GM12872 (cell line): ENCODE measurements around the gene THADA.
A peak's percentile ranks its signal among the peaks of the same experiment; 100 is the strongest.

Experiments
- TF ChIP-seq, protein P1 (sequence below): IDR thresholded peaks from 3 replicates; pipeline ENCODE4 v1.5.1; 2011; ENCODE audit warnings: low read depth, mild to moderate bottlenecking, low read length, moderate library complexity; ENCODE audit not compliant: insufficient read depth

THADA gene

DNA sequence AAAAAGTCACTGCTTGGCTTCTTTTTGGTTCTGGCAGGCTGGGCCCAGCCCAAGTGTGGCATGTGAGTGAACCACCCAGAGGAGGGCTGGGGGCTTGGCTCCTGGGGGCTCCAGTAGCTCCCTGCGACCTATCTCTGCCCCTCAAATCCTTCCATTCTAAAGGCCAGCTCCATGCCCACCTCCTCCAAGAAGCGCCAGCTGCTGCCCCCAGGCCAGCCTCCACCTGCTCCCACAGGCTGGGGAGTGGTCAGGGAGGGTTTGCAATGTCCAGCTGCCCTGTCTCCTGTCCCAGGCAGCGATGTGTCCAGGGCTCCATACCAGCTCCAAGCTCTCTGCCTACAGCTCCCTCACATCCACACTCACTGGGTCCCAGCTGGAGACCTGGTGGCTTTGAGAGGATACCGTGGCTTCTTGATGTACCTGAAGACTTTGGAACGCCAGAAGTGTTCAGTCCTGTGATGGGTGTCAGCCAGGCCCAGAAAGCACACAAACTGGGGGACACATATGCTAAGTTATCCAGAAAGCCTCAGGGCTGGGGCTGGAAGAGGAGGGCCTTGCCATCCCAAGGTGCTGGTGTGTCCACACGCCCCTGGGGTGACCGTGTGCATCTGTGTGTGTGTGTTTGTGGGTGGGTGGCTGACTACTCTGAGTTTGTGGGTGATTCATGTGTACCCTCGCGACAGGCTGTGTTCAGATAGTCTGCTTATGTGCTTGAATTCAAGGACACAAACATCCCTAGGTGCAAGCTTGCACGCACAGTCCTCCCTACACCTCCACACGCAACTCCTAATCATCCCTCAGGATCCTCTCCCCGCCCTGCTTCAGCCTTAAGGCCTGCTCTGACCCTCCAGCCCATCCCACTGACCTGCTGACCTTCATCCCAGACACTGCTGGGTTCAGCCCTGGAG lies 402.8 kb downstream of the THADA start:
- TF ChIP-seq, protein P1, sequence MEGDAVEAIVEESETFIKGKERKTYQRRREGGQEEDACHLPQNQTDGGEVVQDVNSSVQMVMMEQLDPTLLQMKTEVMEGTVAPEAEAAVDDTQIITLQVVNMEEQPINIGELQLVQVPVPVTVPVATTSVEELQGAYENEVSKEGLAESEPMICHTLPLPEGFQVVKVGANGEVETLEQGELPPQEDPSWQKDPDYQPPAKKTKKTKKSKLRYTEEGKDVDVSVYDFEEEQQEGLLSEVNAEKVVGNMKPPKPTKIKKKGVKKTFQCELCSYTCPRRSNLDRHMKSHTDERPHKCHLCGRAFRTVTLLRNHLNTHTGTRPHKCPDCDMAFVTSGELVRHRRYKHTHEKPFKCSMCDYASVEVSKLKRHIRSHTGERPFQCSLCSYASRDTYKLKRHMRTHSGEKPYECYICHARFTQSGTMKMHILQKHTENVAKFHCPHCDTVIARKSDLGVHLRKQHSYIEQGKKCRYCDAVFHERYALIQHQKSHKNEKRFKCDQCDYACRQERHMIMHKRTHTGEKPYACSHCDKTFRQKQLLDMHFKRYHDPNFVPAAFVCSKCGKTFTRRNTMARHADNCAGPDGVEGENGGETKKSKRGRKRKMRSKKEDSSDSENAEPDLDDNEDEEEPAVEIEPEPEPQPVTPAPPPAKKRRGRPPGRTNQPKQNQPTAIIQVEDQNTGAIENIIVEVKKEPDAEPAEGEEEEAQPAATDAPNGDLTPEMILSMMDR, result no peak

DNA sequence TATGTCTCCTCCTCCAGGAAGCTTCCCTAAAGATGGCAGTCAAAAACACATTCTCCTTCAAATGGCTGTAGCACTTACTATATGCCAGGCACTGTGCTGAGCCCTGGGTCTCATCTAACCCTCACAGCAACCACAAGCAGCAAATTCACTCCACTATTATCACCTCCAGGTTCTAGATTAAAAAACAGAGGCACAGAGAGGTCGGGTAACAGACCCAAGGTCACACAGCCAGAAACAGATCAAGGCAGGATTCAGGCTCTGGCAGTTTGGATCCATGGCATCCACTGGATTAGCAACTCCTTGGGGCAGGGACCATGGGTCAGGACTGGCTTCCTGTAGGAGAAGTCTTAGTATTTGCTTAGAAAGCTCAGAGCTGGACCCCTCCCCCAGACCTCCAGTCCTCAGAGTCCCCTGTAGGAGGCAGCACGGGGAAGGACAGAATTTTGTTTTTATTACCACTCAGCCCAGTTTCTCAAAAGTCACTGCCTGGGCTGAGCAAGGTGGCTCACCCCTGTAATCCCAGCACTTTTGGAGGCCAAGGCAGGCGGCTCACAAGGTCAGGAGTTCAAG lies 403.8 kb downstream of the THADA start:
- TF ChIP-seq, protein P1, result peak; percentile 64

DNA sequence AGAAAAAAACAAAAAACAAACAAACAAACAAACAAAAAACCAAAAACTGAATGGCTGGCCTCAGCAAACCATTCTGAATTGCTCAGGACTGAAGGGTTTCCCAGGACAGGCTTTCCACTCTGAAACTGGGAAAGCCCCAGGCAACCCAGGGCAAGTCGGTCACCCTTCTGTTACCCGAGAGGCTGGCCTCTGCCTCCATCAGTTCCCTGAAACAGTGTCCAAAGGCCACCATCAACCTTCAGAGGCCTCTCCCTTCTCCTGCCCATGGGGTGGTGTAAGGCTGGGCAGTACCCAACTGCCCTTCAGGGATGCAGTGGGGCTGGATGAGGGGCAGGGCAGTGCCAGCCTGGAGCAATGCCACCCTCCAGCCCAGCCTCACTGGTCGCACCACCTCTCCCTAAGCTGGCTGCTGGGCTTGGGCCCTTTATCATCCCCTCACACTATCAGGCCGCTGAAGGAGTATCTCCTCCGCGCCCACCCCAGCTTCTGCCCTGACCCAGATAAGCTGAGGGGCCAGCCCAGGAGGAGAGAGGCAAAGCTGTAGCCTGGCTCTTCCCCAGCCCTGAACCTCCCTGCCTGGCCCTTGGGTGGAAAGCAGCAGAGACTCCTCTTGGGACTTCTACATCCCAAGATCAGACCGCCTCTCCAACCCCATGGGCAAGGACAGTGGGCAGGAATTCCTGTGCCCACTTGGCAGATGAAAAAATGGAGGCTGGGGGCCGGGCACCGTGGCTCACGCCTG lies 405.4 kb downstream of the THADA start:
- TF ChIP-seq, protein P1, result no peak

DNA sequence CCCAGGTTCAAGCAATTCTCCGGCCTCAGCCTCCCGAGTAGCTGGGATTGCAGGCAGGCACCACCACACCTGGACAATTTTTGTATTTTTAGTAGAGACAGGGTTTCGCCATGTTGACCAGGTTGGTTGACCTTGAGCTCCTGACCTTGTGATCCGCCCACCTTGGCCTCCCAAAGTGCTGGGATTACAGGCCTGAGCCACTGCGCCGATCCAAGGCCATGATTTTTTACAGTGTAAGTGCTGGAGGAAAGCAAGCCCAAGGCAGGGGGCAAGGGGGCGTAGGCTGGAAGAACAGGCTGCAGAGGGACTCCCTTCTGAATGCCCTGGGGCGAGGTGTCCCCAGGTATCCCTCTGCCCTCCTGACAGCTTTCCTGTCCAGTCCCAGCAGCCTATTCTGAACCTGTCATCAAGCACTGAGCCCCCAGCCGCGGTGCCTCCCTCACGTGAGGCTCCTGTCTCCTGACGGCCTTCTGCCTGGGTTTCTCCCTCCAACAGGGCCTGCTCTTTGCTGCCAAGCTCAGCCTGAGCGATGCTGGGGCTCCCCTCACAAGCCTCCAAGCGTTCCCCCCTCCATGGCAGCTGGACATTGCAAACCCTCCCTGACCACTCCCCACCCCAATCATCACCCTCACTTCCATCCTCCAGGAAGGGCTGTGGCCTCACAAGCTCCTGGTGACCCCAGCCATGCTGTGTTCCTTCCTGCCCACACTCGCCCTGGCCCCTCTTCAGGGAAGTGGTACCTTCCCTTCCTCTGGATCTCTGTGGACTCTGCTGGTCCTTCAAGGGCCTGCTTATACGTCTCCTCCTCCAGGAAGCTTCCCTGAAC lies 407.1 kb downstream of the THADA start:
- TF ChIP-seq, protein P1, result no peak

DNA sequence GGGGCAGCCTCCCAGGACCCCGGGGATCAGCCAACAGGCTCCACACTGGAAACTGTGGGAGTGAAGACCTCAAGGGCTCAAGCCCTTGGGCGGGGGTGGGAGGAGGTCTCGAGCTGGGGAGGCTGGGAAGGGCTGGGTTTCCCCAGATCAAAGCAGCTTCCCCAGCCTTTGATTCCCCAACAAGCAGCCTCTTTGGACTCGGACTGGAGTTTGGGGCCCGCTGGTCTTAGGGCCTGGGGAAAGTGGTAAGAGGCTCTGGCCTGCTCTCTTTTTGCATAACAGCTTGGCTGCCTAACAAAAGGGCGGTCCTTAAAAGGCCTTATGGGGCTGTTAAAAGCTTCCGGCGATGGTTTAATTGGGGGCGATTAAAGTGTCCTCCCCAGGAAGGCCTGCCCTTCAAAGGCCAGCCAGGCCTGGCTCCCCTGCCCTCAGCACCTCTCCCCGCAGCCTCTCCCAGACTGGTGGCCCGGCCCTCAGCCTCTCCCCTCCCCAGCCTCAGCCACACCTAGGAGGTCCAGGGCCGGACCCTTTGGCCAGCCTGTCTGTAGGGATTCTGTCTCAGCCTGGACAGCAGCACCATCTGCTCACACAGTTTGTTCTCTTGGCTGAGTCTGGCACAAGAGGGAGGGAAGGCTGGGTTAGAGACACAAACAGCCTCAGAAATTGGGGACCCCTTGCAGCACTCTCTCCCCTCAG lies 409.0 kb downstream of the THADA start:
- TF ChIP-seq, protein P1, result no peak

DNA sequence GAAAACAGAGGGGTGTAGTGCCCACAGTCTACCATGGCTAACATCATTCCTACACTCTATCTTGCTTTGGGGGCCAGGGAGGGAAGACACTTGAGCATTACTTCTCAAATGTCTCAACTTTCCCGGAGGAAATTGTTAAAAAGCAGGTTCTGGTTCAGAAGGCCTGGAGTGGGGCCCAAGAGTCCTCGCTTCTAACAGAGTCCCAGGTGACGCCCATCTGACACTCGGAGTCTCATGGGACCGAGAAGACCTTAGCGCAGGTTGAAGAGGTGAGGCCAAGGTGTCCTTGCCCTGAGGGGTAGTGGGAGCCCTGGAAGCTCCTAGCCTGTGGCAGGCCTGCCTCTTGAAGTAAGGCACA lies 409.5 kb downstream of the THADA start:
- TF ChIP-seq, protein P1, result no peak
